GM10266 (cell line): ENCODE results near the gene CACNA1H.

ENCODE experiments used
- DNase-seq: peaks from one replicate; pipeline ENCODE4 v3.0.0; 2012; ENCODE audit errors: extremely low spot score
- CTCF ChIP-seq: IDR thresholded peaks from 2 replicates; pipeline ENCODE4 v1.5.1; 2012; ENCODE audit warnings: mild to moderate bottlenecking, low read depth; ENCODE audit not compliant: control insufficient read depth, insufficient read depth; ENCODE audit errors: missing control alignments

CACNA1H gene

GRCh38 chr16:1192384-1193073 is 39.6 kb downstream of the CACNA1H start:
- no peak for TF ChIP-seq CTCF

GRCh38 chr16:1193143-1193824 is 40.4 kb downstream of the CACNA1H start:
- TF ChIP-seq CTCF: no peak
- no peak for DNase-seq

More at GRCh38 chr16:1192384-1193073, 39.6 kb downstream of the CACNA1H start:
- no peak for DNase-seq

GRCh38 chr16:1193825-1194581 is 41.1 kb downstream of the CACNA1H start:
- TF ChIP-seq CTCF: no peak
- DNase-seq: no peak

- DNase-seq: peak; percentile 68
- TF ChIP-seq CTCF: peak; percentile 54
Observed at GRCh38 chr16:1194665-1195392, 41.9 kb downstream of the CACNA1H start.

- TF ChIP-seq CTCF: no peak
- DNase-seq: no peak
Observed at GRCh38 chr16:1195393-1195666, 42.4 kb downstream of the CACNA1H start.

- DNase-seq: no peak
- TF ChIP-seq CTCF: no peak
Observed at GRCh38 chr16:1196494-1196893, 43.6 kb downstream of the CACNA1H start.
